Brain microvascular endothelial cell (primary cell): ENCODE data around the gene ARMC6.
"Not testable (repeated sequence)": the region's sequence is repeated elsewhere in the genome, so short reads cannot be mapped to it uniquely, and the experiment has no call there.

Source experiments
- DNase-seq: peaks from one replicate; pipeline ENCODE4 v3.0.0-alpha.2; 2020
- H3K27ac ChIP-seq: fragments of 250-450 bp; sonication (Bioruptor Pico); 2 replicates; pipeline ENCODE4 v1.5.1; 2020; ENCODE audit warnings: mild to moderate bottlenecking, moderate library complexity
- H3K27me3 ChIP-seq: fragments of 250-450 bp; sonication (Bioruptor Pico); replicated peaks from 2 replicates; pipeline ENCODE4 v1.5.1; 2020; ENCODE audit warnings: mild to moderate bottlenecking
- H3K36me3 ChIP-seq: fragments of 250-450 bp; sonication (Bioruptor Pico); replicated peaks from 2 replicates; pipeline ENCODE4 v1.5.1; 2020; ENCODE audit warnings: mild to moderate bottlenecking
- H3K4me3 ChIP-seq: 2 replicates; pipeline ENCODE4 v1.5.1; 2011; ENCODE audit warnings: low read depth, mild to moderate bottlenecking, control low read depth, low read length, moderate library complexity
- CTCF ChIP-seq: IDR thresholded peaks from 2 replicates; pipeline ENCODE4 v1.5.1; 2011; ENCODE audit warnings: low read depth, mild to moderate bottlenecking, moderate library complexity, low read length, control low read depth, inconsistent platforms; ENCODE audit errors: missing control alignments
- in situ Hi-C: cut with HindIII; loops from 2 replicates; pipeline ENCODE4 v1.10.0; 2017; ENCODE audit warnings: low sequenced_read_pairs, low pct_ligation_motif_present

Gene ARMC6

GRCh38 chr19:19098084-19098702 lies 64.8 kb downstream of the ARMC6 start:
- H3K36me3 ChIP-seq = no peaks in the 10 kb centered on the region
- in situ Hi-C loops = no loop called here
- H3K4me3 ChIP-seq = no peak overlapping the region
- no peak overlapping the region for H3K27ac ChIP-seq
- TF ChIP-seq CTCF = no peak
- no peak for DNase-seq
- H3K27me3 ChIP-seq = no peaks in the 10 kb centered on the region

- no peak for TF ChIP-seq CTCF
- DNase-seq = no peak
- Histone ChIP-seq H3K27ac (no peak overlapping the region), H3K27me3 (no peaks in the 10 kb centered on the region), H3K4me3 (no peak overlapping the region), H3K36me3 (no peaks in the 10 kb centered on the region)
- in situ Hi-C loops = no loop called here
Observed at GRCh38 chr19:19098703-19099632, 65.6 kb downstream of the ARMC6 start.

GRCh38 chr19:19101540-19101939 lies 68.1 kb downstream of the ARMC6 start:
- DNase-seq = no peak
- H3K27me3 ChIP-seq = no peaks in the 10 kb centered on the region
- in situ Hi-C loops = no loop called here
- H3K27ac ChIP-seq = no peak overlapping the region
- TF ChIP-seq CTCF = no peak
- H3K36me3 ChIP-seq = no peaks in the 10 kb centered on the region
- H3K4me3 ChIP-seq = no peak overlapping the region

GRCh38 chr19:19102566-19102965 lies 69.2 kb downstream of the ARMC6 start:
- H3K4me3 ChIP-seq, DNase-seq, H3K27me3 ChIP-seq, in situ Hi-C loops, H3K27ac ChIP-seq, H3K36me3 ChIP-seq: not testable (repeated sequence)

- no peak for TF ChIP-seq CTCF
Observed at GRCh38 chr19:19103167-19103566, 69.8 kb downstream of the ARMC6 start.

GRCh38 chr19:19105365-19106055 lies 72.1 kb downstream of the ARMC6 start:
- in situ Hi-C loops = no loop called here
- DNase-seq = peak; percentile 42
- no peak overlapping the region for H3K27ac ChIP-seq

More at GRCh38 chr19:19103167-19103566, 69.8 kb downstream of the ARMC6 start:
- H3K36me3 ChIP-seq = no peaks in the 10 kb centered on the region
- in situ Hi-C loops = no loop called here
- H3K4me3 ChIP-seq = no peak overlapping the region
- H3K27me3 ChIP-seq = no peaks in the 10 kb centered on the region
- DNase-seq = no peak
- H3K27ac ChIP-seq = no peak overlapping the region

More at GRCh38 chr19:19105365-19106055, 72.1 kb downstream of the ARMC6 start:
- no peak for TF ChIP-seq CTCF
- no peaks in the 10 kb centered on the region for H3K27me3 ChIP-seq
- no peaks in the 10 kb centered on the region for H3K36me3 ChIP-seq
- H3K4me3 ChIP-seq = peak overlapping the region; percentile 54
